Measurements from ENCODE around the gene ZNF14. TPM values are rescaled to one million over a fixed set of nuclear protein-coding genes. Genes with fewer than 3 reads are reported as not detected.

The ZNF14 gene
- total and polyA plus RNA-seq, 2 of the 13 experiments (the other 11 are each of a cell fraction or from before 2014, with no cell fraction given), result 1.9 to 6.2 TPM

DNA sequence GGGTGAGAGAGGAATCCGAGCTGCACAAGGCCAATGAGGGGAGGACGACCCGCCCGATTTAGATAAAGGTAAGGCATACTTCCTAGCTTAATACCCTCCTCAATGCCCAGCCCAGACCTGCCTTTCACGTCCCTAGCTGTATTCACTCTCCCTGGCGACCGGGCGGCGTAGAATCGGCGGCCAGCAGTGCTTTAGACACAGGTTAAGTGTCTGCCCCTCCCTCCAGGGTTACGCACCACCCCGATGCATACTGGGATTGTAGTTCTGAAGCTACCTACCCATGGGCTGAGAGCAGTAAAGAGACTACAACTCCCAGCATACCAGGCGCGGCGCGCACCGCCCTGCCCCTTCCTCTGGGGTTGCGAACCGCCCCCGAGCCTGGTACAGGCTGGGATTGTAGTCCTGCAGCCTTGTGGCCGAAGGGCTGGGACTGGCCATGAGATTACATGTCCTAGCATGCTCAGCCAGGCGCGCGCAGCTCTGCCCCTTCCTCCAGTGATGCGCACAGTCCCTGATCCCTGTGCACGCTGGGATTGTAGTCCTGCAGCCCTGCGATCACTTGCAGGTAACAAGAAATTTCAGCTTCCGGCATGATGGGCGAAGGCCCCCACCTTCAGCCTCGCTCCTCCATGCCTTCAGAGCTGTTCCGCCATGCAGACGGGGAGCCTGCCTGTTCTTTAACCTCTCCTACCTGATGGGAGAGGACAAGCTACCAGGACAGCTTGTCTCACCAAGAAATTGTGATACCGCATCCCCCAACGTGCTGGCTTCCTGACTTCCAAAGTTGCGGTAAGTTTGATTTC is 43.5 kb upstream of the ZNF14 start (continued):
- TF ChIP-seq FIP1L1 (IDR thresholded peaks at IDR 0.05; ENCODE audit: borderline replicate concordance, insufficient read depth, low read depth, low read length) (peak; percentile 38; the same call in 1 of the 2 replicates), RCOR2 (CRISPR knock-in tag; IDR thresholded peaks at IDR 0.05) (no peak), ZNF678 (CRISPR knock-in tag; IDR thresholded peaks at IDR 0.05) (no peak; the same call in 1 of the 2 replicates), KLF15 (CRISPR knock-in tag; IDR thresholded peaks at IDR 0.05; ENCODE audit: borderline replicate concordance) (no peak), AHR (CRISPR knock-in tag; IDR thresholded peaks at IDR 0.05) (no peak), CBFB (CRISPR knock-in tag; IDR thresholded peaks at IDR 0.05) (peak; percentile 68; the same call in 1 of the 2 replicates), TAF1 (CRISPR knock-in tag; IDR thresholded peaks at IDR 0.05) (peak; percentile 80), ZNF556 (CRISPR knock-in tag; IDR thresholded peaks at IDR 0.05; ENCODE audit: borderline replicate concordance) (no peak), ZNF224 (CRISPR knock-in tag; IDR thresholded peaks at IDR 0.05) (peak; percentile 87), ZNF282 (IDR thresholded peaks at IDR 0.05; ENCODE audit: partially characterized antibody) (no peak), MED1 (CRISPR knock-in tag; IDR thresholded peaks at IDR 0.05) (no peak; the same call in 1 of the 2 replicates), XBP1 (CRISPR knock-in tag; IDR thresholded peaks at IDR 0.05) (no peak), YEATS2 (CRISPR knock-in tag; IDR thresholded peaks at IDR 0.05; ENCODE audit: borderline replicate concordance) (peak; percentile 85; the same call in 1 of the 2 replicates), ARNTL (CRISPR knock-in tag; IDR thresholded peaks at IDR 0.05) (0 out of 2 replicates have a peak, but pooled peaks have one; percentile 22), ZNF326 (CRISPR knock-in tag; IDR thresholded peaks at IDR 0.05; ENCODE audit: borderline replicate concordance) (no peak), HNRNPK (IDR thresholded peaks at IDR 0.05; ENCODE audit: low read depth, low read length, poor library complexity, severe bottlenecking) (no peak)
- TF ChIP-seq, protein P1, sequence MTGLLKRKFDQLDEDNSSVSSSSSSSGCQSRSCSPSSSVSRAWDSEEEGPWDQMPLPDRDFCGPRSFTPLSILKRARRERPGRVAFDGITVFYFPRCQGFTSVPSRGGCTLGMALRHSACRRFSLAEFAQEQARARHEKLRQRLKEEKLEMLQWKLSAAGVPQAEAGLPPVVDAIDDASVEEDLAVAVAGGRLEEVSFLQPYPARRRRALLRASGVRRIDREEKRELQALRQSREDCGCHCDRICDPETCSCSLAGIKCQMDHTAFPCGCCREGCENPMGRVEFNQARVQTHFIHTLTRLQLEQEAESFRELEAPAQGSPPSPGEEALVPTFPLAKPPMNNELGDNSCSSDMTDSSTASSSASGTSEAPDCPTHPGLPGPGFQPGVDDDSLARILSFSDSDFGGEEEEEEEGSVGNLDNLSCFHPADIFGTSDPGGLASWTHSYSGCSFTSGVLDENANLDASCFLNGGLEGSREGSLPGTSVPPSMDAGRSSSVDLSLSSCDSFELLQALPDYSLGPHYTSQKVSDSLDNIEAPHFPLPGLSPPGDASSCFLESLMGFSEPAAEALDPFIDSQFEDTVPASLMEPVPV (CRISPR knock-in tag; IDR thresholded peaks at IDR 0.05), result 0 out of 2 replicates have a peak, but pooled peaks have one; percentile 67
- TF ChIP-seq, protein P2, sequence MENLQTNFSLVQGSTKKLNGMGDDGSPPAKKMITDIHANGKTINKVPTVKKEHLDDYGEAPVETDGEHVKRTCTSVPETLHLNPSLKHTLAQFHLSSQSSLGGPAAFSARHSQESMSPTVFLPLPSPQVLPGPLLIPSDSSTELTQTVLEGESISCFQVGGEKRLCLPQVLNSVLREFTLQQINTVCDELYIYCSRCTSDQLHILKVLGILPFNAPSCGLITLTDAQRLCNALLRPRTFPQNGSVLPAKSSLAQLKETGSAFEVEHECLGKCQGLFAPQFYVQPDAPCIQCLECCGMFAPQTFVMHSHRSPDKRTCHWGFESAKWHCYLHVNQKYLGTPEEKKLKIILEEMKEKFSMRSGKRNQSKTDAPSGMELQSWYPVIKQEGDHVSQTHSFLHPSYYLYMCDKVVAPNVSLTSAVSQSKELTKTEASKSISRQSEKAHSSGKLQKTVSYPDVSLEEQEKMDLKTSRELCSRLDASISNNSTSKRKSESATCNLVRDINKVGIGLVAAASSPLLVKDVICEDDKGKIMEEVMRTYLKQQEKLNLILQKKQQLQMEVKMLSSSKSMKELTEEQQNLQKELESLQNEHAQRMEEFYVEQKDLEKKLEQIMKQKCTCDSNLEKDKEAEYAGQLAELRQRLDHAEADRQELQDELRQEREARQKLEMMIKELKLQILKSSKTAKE (CRISPR knock-in tag; IDR thresholded peaks at IDR 0.05; ENCODE audit: borderline replicate concordance), result no peak
- TF ChIP-seq, protein P3, sequence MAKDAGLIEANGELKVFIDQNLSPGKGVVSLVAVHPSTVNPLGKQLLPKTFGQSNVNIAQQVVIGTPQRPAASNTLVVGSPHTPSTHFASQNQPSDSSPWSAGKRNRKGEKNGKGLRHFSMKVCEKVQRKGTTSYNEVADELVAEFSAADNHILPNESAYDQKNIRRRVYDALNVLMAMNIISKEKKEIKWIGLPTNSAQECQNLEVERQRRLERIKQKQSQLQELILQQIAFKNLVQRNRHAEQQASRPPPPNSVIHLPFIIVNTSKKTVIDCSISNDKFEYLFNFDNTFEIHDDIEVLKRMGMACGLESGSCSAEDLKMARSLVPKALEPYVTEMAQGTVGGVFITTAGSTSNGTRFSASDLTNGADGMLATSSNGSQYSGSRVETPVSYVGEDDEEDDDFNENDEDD (CRISPR knock-in tag; IDR thresholded peaks at IDR 0.05; ENCODE audit: borderline replicate concordance), result peak; percentile 82
- TF ChIP-seq, protein P4, sequence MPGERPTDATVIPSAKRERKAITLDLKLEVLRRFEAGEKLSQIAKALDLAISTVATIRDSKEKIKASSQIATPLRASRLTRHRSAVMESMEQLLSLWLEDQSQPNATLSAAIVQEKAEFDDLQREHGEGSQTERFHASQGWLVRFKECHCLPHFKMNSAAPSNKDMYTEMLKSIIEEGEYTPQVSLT (CRISPR knock-in tag; IDR thresholded peaks at IDR 0.05; ENCODE audit: borderline replicate concordance, low read depth), result no peak
- TF ChIP-seq, protein P5, sequence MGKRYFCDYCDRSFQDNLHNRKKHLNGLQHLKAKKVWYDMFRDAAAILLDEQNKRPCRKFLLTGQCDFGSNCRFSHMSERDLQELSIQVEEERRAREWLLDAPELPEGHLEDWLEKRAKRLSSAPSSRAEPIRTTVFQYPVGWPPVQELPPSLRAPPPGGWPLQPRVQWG (CRISPR knock-in tag; IDR thresholded peaks at IDR 0.05; ENCODE audit: borderline replicate concordance, low read depth), result no peak
- TF ChIP-seq, protein P6, sequence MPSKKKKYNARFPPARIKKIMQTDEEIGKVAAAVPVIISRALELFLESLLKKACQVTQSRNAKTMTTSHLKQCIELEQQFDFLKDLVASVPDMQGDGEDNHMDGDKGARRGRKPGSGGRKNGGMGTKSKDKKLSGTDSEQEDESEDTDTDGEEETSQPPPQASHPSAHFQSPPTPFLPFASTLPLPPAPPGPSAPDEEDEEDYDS (CRISPR knock-in tag; IDR thresholded peaks at IDR 0.05), result peak; percentile 89
